Adipocyte (in vitro differentiated cells): Measurements from ENCODE around the gene IBTK.
A peak's percentile ranks its signal among the peaks of the same experiment; 100 is the strongest.
"Not testable (repeated sequence)": the region's sequence is repeated elsewhere in the genome, so short reads cannot be mapped to it uniquely, and the experiment has no call there.

Experiments used
- DNase-seq: peaks from one replicate; pipeline ENCODE4 v3.0.0-alpha.2; 2015; ENCODE audit warnings: low read depth
- H3K27me3 ChIP-seq: replicated peaks from 2 replicates; pipeline ENCODE4 v1.7.0; 2013; ENCODE audit warnings: mild to moderate bottlenecking, low read length, moderate library complexity; ENCODE audit not compliant: control insufficient read depth, insufficient read depth
- H3K36me3 ChIP-seq: 2 replicates; pipeline ENCODE4 v1.7.0; 2013; ENCODE audit warnings: low read length, mild to moderate bottlenecking, moderate library complexity; ENCODE audit not compliant: control insufficient read depth, insufficient read depth, severe bottlenecking
- H3K4me1 ChIP-seq: 2 replicates; pipeline ENCODE4 v1.7.0; 2013; ENCODE audit warnings: mild to moderate bottlenecking, low read length, moderate library complexity; ENCODE audit not compliant: control insufficient read depth, insufficient read depth
- H3K4me3 ChIP-seq: 2 replicates; pipeline ENCODE4 v1.7.0; 2013; ENCODE audit warnings: mild to moderate bottlenecking, low read length, moderate library complexity
- H3K9ac ChIP-seq: 2 replicates; pipeline ENCODE4 v1.7.0; 2013; ENCODE audit warnings: mild to moderate bottlenecking, low read length, moderate library complexity
- H3K9me3 ChIP-seq: 2 replicates; pipeline ENCODE4 v1.7.0; 2013; ENCODE audit warnings: mild to moderate bottlenecking, low read length, moderate library complexity; ENCODE audit not compliant: control insufficient read depth

The IBTK gene

GRCh38 chr6:82138075-82138791 is 109.3 kb downstream of the IBTK start:
- no peak for DNase-seq
- Histone ChIP-seq H3K4me1 (peaks cover 7% of the 10 kb centered on the region), H3K9me3 (no peaks in the 10 kb centered on the region), H3K27me3 (no peaks in the 10 kb centered on the region), H3K36me3 (peaks cover 17% of the 10 kb centered on the region), H3K9ac (no peak overlapping the region), H3K4me3 (no peak overlapping the region)

- H3K9ac ChIP-seq, result no peak overlapping the region
- H3K27me3 ChIP-seq, result no peaks in the 10 kb centered on the region
- no peaks in the 10 kb centered on the region for H3K4me1 ChIP-seq
- peaks cover 4% of the 10 kb centered on the region for H3K9me3 ChIP-seq
- no peak overlapping the region for H3K4me3 ChIP-seq
- DNase-seq, result no peak
- no peaks in the 10 kb centered on the region for H3K36me3 ChIP-seq
These were observed 116.1 kb downstream of the IBTK start for GRCh38 chr6:82131441-82131840.

- H3K9ac ChIP-seq, result no peak overlapping the region
- H3K27me3 ChIP-seq, result no peaks in the 10 kb centered on the region
- H3K4me1 ChIP-seq, result no peaks in the 10 kb centered on the region
- peaks cover 4% of the 10 kb centered on the region for H3K9me3 ChIP-seq
- peak overlapping the region; percentile 12 for H3K4me3 ChIP-seq
- DNase-seq, result peak; percentile 41
- H3K36me3 ChIP-seq, result no peaks in the 10 kb centered on the region
These were observed 117.7 kb downstream of the IBTK start for GRCh38 chr6:82129797-82130196.

GRCh38 chr6:82128973-82129372 is 118.6 kb downstream of the IBTK start:
- H3K27me3 ChIP-seq, H3K36me3 ChIP-seq, H3K4me3 ChIP-seq, H3K9ac ChIP-seq, H3K4me1 ChIP-seq, DNase-seq, H3K9me3 ChIP-seq: not testable (repeated sequence)

- H3K4me1 ChIP-seq, result no peaks in the 10 kb centered on the region
- no peak overlapping the region for H3K9ac ChIP-seq
- H3K4me3 ChIP-seq, result no peak overlapping the region
- no peaks in the 10 kb centered on the region for H3K36me3 ChIP-seq
- no peak for DNase-seq
- H3K9me3 ChIP-seq, result no peaks in the 10 kb centered on the region
- no peaks in the 10 kb centered on the region for H3K27me3 ChIP-seq
These were observed 123.9 kb downstream of the IBTK start for GRCh38 chr6:82123632-82124031.
